Stimulated activated CD8-positive, alpha-beta memory T cell treated with anti-CD3 and anti-CD28 coated beads, Interleukin-12 subunit alpha, Interleukin-12 subunit beta, amount 100 ng/mL, for 1 hour (primary cell): Measurements from ENCODE around the gene POLR1H.
"Not testable (repeated sequence)": the region's sequence is repeated elsewhere in the genome, so short reads cannot be mapped to it uniquely, and the experiment has no call there.

ENCODE experiments used
- DNase-seq: peaks from one replicate; pipeline ENCODE4 v3.0.0-alpha.2; 2020; ENCODE audit warnings: low read depth

Gene POLR1H

GRCh38 chr6:30061092-30061857 lies at the start of gene POLR1H:
Gene POLR1H, plus strand, starts transcription at chr6:30061265. Its CDS starts 260 bp downstream, at chr6:30061525.
- peak; percentile 82 for DNase-seq

GRCh38 chr6:30013291-30013922 lies 47.7 kb upstream of the POLR1H start:
- DNase-seq = peak; percentile 18

GRCh38 chr6:30019819-30020218 lies 41.2 kb upstream of the POLR1H start:
- no peak for DNase-seq

- no peak for DNase-seq
Observed at GRCh38 chr6:30020626-30021025, 40.4 kb upstream of the POLR1H start.

GRCh38 chr6:30022189-30022588 lies 38.9 kb upstream of the POLR1H start:
- no peak for DNase-seq

- DNase-seq = not testable (repeated sequence)
Observed at GRCh38 chr6:30022712-30023111, 38.4 kb upstream of the POLR1H start.

GRCh38 chr6:30025186-30025585 lies 35.9 kb upstream of the POLR1H start:
- DNase-seq = no peak

GRCh38 chr6:30029588-30029987 lies 31.5 kb upstream of the POLR1H start:
- no peak for DNase-seq

- no peak for DNase-seq
Observed at GRCh38 chr6:30031381-30031780, 29.7 kb upstream of the POLR1H start.

GRCh38 chr6:30033440-30033839 lies 27.6 kb upstream of the POLR1H start:
- not testable (repeated sequence) for DNase-seq

GRCh38 chr6:30035784-30036183 lies 25.3 kb upstream of the POLR1H start:
- no peak for DNase-seq

GRCh38 chr6:30037182-30037788 lies 23.8 kb upstream of the POLR1H start:
- no peak for DNase-seq

GRCh38 chr6:30041221-30041620 lies 19.8 kb upstream of the POLR1H start:
- DNase-seq = no peak

- DNase-seq = no peak
Observed at GRCh38 chr6:30041821-30042220, 19.2 kb upstream of the POLR1H start.

GRCh38 chr6:30042476-30042875 lies 18.6 kb upstream of the POLR1H start:
- no peak for DNase-seq

GRCh38 chr6:30042914-30043313 lies 18.2 kb upstream of the POLR1H start:
- no peak for DNase-seq

- DNase-seq = no peak
Observed at GRCh38 chr6:30043744-30044143, 17.3 kb upstream of the POLR1H start.

GRCh38 chr6:30044630-30045029 lies 16.4 kb upstream of the POLR1H start:
- DNase-seq = no peak

GRCh38 chr6:30047220-30047619 lies 13.8 kb upstream of the POLR1H start:
- DNase-seq = no peak

- DNase-seq = no peak
Observed at GRCh38 chr6:30053682-30054081, 7.4 kb upstream of the POLR1H start.

- no peak for DNase-seq
Observed at GRCh38 chr6:30055513-30055912, 5.6 kb upstream of the POLR1H start.

- DNase-seq = no peak
Observed at GRCh38 chr6:30060606-30061091, 416 bp upstream of the POLR1H start.

- no peak for DNase-seq
Observed at GRCh38 chr6:30061858-30062458, 893 bp downstream of the POLR1H start.
